GM12801 (cell line): ENCODE measurements around the gene SP3.

Experiments used
- TF ChIP-seq, protein P1 (sequence below): IDR thresholded peaks from one replicate; pipeline ENCODE4 v1.5.1; 2011; ENCODE audit warnings: control low read depth; ENCODE audit not compliant: insufficient read length; ENCODE audit errors: extremely low read depth

The SP3 gene

DNA sequence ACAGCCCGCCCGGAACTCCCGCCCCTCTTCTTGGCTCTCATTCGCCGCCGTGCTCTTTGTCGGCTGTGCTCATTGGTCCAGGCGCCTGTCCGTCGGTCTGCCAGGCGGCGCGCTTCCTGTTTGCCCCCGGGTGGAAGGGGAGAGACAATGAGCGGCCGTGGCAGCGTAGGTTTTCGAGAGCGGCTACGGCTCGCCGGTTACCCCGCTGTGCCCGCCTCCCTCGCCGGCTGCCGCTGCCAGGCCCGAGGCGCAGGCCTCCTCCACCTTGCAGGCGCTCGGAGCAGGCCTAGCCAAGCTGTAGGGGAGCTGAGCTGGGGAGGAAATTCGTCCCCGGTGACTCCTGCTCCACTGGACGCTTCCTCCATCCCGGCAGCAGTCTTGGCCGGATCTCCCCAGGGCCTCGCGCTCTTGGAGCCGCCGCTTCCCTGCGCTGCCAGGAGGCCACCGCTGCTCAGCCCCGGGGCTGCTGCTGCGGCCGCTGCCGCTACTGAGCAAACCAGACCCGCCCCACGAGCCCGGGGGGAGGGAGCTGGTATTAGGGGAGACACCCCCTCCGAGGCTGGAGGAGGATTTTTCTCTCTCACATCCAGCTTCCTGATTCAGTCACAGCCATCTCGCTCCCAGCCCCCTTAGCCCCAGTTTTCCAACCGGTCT lies at the start of gene SP3:
TSS of gene SP3 (minus strand) at position 2 of the 654 bp plus-strand sequence. CDS start 202 bp downstream, outside the sequence.
- TF ChIP-seq, protein P1, sequence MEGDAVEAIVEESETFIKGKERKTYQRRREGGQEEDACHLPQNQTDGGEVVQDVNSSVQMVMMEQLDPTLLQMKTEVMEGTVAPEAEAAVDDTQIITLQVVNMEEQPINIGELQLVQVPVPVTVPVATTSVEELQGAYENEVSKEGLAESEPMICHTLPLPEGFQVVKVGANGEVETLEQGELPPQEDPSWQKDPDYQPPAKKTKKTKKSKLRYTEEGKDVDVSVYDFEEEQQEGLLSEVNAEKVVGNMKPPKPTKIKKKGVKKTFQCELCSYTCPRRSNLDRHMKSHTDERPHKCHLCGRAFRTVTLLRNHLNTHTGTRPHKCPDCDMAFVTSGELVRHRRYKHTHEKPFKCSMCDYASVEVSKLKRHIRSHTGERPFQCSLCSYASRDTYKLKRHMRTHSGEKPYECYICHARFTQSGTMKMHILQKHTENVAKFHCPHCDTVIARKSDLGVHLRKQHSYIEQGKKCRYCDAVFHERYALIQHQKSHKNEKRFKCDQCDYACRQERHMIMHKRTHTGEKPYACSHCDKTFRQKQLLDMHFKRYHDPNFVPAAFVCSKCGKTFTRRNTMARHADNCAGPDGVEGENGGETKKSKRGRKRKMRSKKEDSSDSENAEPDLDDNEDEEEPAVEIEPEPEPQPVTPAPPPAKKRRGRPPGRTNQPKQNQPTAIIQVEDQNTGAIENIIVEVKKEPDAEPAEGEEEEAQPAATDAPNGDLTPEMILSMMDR = no peak

DNA sequence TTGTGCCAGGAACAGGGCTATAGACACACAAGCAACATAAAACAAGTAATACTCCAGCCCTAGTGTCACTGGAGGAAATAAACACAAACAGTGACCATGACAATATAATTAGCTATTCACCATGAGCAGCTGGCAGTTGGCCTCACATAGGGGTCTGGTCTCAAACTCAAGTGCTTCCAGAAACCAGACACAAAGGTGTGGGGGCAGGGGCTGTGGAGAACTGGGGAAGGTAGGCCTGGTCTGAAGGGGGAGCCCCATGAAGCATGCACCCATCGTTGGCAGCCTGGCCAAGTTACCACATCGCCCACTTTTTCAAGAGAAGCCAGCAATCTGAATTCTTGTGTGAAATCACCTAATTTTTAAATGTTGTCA lies 49.5 kb upstream of the SP3 start:
- TF ChIP-seq, protein P1 = no peak

DNA sequence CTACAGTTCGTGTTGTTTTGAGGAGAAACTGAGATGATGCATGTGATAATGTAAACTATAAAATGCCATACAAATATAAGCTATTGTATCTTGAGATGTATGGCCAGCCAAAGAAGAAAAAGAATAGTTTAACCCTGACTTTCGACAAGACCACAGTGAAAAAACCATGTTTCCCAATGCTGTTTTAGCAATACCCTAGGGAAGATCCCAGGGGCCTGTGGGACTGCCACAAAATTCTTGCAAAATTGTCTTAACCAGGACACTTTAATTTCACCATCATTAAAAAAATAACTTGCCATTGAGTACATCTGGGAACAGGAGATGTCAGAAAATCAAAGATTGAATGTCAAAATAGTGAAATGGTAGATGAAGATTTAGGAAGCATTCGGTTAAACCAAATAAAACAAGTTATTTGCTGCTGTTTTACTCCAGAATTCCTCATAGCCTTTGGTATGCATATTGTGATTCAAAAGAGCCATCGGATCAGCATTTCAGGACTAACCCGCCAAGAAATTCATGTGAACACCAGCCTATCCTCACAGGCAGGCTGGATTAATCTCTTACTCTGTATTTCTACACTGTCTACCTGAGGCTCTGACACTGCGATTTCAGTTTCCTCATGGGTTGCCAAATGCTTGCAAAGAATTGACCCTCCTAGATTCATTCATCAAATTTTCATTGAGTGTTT lies 49.0 kb upstream of the SP3 start:
- TF ChIP-seq, protein P1 = no peak

DNA sequence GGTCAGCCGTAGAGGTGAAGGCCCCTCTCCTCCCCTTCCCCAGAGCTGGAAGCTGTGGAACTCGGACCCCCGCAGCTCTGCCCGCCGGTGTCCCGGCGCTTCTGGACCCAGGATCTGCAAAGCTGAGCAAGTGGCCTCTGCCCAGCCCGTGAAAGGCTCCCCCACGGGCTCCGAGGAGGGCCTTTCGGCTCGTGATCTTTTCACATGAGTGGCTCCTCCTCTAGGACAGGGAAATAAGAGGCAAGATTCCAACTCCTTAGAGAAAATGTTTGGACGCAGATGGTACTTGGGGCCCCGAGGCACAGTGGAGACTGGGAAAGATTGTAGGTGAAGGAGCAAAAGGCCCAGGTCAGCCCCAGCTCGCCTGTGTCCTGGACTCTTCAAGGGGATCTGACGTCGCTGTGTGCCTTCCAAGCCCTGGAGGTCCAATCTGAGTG lies 48.2 kb upstream of the SP3 start:
- TF ChIP-seq, protein P1 = no peak

DNA sequence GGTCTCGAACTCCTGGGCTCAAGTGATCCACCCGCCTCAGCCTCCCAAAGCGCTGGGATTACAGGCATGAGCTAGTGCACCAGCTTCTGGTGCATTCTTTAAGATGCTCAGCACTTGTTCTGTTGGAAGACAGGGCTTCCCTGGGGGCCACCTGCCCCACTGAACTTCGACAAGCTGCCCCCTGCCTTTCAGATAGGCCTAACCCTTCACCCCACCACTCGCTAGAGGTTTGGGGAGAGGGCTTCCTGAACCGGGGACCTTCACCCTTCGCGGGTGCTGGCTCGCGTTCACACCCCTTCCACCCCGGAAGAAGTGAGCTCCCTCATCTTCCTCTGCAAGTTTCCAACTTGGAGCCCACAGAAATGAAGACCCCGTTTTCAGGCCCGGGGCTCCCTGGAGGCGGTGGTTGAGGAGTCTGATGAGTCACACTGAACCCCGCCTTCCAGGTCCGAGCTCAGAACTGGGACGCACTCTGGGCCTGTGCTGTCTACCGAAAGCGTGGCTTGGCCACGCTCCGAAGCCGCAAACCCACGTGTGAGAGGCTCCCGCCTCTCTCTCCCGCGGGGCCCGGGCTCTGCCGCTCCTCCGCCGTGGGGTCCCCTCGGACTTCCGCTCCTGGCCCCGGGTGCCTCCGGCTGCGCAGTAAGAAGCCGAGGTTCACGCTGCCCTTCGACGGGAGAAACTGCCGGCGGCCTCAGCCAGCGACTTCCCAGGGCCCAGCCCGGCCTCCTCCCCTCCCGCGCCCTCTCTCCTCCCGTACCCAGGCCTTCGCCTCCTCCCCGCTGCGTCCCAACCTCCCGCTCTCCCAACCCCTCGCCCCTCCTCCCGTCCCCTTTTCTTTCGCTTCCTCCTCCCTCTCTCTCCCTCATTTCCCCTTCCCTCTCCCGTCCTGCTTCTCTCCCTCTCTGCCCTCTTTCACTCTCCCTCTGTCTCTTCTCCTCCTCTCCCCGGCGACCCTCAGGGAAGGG lies 47.5 kb upstream of the SP3 start:
- TF ChIP-seq, protein P1 = no peak

DNA sequence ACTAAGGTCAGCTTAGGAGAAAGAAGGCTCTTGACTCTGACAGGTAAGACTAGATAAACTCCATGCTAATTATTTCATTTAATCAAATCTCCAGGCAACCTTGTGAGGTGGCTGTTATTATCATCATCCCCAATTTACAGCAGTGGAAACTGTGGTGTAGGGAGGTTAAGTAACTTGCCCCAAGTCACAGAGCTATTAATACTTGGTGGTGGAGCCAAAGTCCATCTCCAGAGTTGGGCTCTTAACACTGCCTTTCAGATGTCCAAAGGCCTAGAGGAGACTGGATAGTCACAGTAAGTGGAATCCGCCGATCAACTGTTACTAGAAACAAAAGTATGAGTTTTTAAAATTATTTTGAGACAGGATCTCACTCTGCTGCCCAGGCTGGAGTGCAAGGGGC lies 46.6 kb upstream of the SP3 start:
- TF ChIP-seq, protein P1 = no peak

DNA sequence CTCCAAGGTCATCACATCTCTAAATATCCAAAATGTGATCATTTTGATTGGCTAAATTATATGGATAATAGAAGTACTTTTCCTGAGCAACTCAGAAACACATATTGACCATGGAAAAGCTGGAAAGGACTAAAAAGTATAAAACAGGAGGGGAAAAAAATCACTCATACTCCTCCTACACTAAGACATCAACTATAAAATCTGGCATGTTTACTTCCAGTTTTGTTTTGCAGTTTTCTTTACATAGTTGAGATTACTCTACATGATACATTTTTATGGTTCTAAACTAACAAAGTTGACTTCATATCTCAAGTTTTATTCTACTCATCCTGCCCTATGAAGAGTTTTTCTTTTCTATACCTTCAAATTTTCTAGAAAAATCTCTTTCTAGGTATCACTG lies 46.0 kb upstream of the SP3 start:
- TF ChIP-seq, protein P1 = no peak
